GM12878 (cell line): ENCODE measurements around the gene NDE1. TPM values are rescaled to one million over a fixed set of nuclear protein-coding genes. Genes with fewer than 3 reads are reported as not detected.

Experiments
- ATAC-seq: fragments of 200-7000 bp; cut with Tn5 transposase; 3 replicates; pipeline ENCODE4 v1.9.1; 2020; ENCODE audit warnings: mild to moderate bottlenecking, moderate library complexity
- BruUV-seq: library from RNA; stranded (reverse); fragments of 400-500 nt; replicated peaks from 2 replicates; lab custom pipeline; 2021; lab: Mats Ljungman, UMichigan
- CTCF ChIA-PET: fragments of 300-600 bp; sonication (Branson Sonifier 250); formaldehyde crosslinking; extraction: SDS; loops from one replicate; lab custom pipeline; 2021; ENCODE audit warnings: inconsistent platforms; lab: Yijun Ruan, JAX
- POLR2A ChIA-PET: fragments of 350-600 bp; formaldehyde crosslinking; extraction: SDS; loops from one replicate; lab custom pipeline; 2021; ENCODE audit warnings: inconsistent platforms; lab: Charles Lee
- RAD21 ChIA-PET: fragments of 300-600 bp; sonication (Branson Sonifier 250); formaldehyde crosslinking; loops from one replicate; lab custom pipeline; 2023; ENCODE audit warnings: antibody characterized with exemption; ENCODE audit not compliant: unreplicated experiment; lab: Charles Lee
- SMC1A ChIA-PET: fragments of 300-600 bp; sonication (Branson Sonifier 250); formaldehyde crosslinking; loops from one replicate; lab custom pipeline; 2023; ENCODE audit not compliant: unreplicated experiment, uncharacterized antibody; lab: Charles Lee
- DNase-seq: peaks from one replicate; pipeline ENCODE4 v3.0.0-alpha.2; 2011; ENCODE audit warnings: low read depth, low spot score
- FAIRE-seq: peaks from 3 replicates; lab custom pipeline; 2011; peaks lifted over from hg19 to GRCh38; lab: Jason Lieb, UNC
- H2AFZ ChIP-seq: 2 replicates; pipeline ENCODE4 v1.6.0; 2011; ENCODE audit warnings: low read depth, low read length, control low read depth; ENCODE audit not compliant: control insufficient read depth
- H3K27ac ChIP-seq: 2 replicates; pipeline ENCODE4 v1.5.1; 2011; ENCODE audit warnings: control low read depth; ENCODE audit not compliant: control insufficient read depth, insufficient read depth
- H3K27me3 ChIP-seq, 2 experiments: replicated peaks in 1 of 2; 2 replicates each; pipeline versions ENCODE4 v1.6.0 to v1.6.1; 2011; ENCODE audit warnings: low read length in 1 of 2; ENCODE audit not compliant: control insufficient read depth in 2 of 2, insufficient read depth in 2 of 2
- H3K36me3 ChIP-seq, 2 experiments: 2 replicates each; pipeline ENCODE4 v1.5.1; 2011; ENCODE audit warnings: low read length in 1 of 2; ENCODE audit not compliant: control insufficient read depth in 2 of 2, insufficient read depth in 2 of 2
- H3K4me1 ChIP-seq: 2 replicates; pipeline ENCODE4 v1.6.1; 2011; ENCODE audit warnings: mild to moderate bottlenecking, low read length, moderate library complexity, mixed read lengths; ENCODE audit not compliant: control insufficient read depth, insufficient read depth
- H3K4me2 ChIP-seq: 2 replicates; pipeline ENCODE4 v1.6.0; 2011; ENCODE audit warnings: control low read depth; ENCODE audit not compliant: control insufficient read depth, insufficient read depth
- H3K4me3 ChIP-seq: fragments of 200-600 bp; sonication (generic); 2 replicates; pipeline ENCODE4 v1.5.1; 2016
- H3K79me2 ChIP-seq: 2 replicates; pipeline ENCODE4 v1.6.0; 2011; ENCODE audit warnings: low read length; ENCODE audit not compliant: control insufficient read depth, insufficient read depth
- H3K9ac ChIP-seq: 2 replicates; pipeline ENCODE4 v1.8.0; 2011; ENCODE audit warnings: low read length, control low read depth, mixed read lengths; ENCODE audit not compliant: control insufficient read depth, insufficient read depth
- H3K9me3 ChIP-seq: replicated peaks from 3 replicates; pipeline ENCODE4 v1.5.1; 2011; ENCODE audit warnings: mild to moderate bottlenecking, low read length; ENCODE audit not compliant: control insufficient read depth, insufficient read depth
- H4K20me1 ChIP-seq: 2 replicates; pipeline ENCODE4 v1.6.0; 2011; ENCODE audit not compliant: control insufficient read depth, insufficient read depth
- ETV6 ChIP-seq, 2 experiments: fragments of 450-650 bp in 1 of 2; IDR thresholded peaks in 1 of 2; conservative IDR thresholded peaks in 1 of 2; 2 replicates each; pipeline ENCODE4 v1.6.1; 2014; ENCODE audit warnings: antibody characterized with exemption in 1 of 2, borderline replicate concordance in 1 of 2, low read depth in 1 of 2, mild to moderate bottlenecking in 1 of 2, moderate library complexity in 1 of 2
- POLR2AphosphoS2 ChIP-seq: IDR thresholded peaks from 2 replicates; pipeline ENCODE4 v1.6.1; 2011; ENCODE audit warnings: low read depth, mild to moderate bottlenecking, low read length, improper control_type of control experiment, moderate library complexity
- TARDBP ChIP-seq: IDR thresholded peaks from 2 replicates; pipeline ENCODE4 v1.6.1; 2016; ENCODE audit warnings: borderline replicate concordance
- ZBTB40 ChIP-seq: fragments of 450-650 bp; IDR thresholded peaks from 2 replicates; pipeline ENCODE4 v1.6.1; 2016; ENCODE audit warnings: mild to moderate bottlenecking, moderate library complexity, borderline replicate concordance
- WGBS: methylation state at CpG from one replicate; pipeline ENCODE4 v1.1.6; 2016; ENCODE audit warnings: low lambda C conversion rate; ENCODE audit not compliant: insufficient replicate concordance, insufficient coverage; ENCODE audit errors: missing lambda C conversion rate; 5-methylcytosine and 5-hydroxymethylcytosine counted together
- in situ Hi-C: fragments of 300-500 bp; cut with MboI; formaldehyde crosslinking; loops from 9 replicates; pipeline ENCODE4 v1.14.3; 2018; ENCODE audit warnings: mixed read lengths
- intact Hi-C: fragments of 100-400 bp; cut with micrococcal nuclease; formaldehyde crosslinking; loops from one replicate; pipeline ENCODE4 v1.14.2; 2022; ENCODE audit not compliant: unreplicated experiment
- polyA plus RNA-seq, 11 experiments: library from polyadenylated mRNA; depleted of rRNA in 4 of 11; unstranded in 6 of 11; stranded (reverse) in 5 of 11; fragments of >200 nt; fragmentation: Nextera tagmentation in 4 of 11; fragmentation: Illumina TruSeq in 1 of 11; extraction: Ambion mirVana in 4 of 11; extraction: Trizol in 1 of 11; gene quantifications; 1 replicate in 1 of 11; 2 replicates in 10 of 11; pipeline versions ENCODE4 v1.2.1 to v1.2.3, GENCODE V29; 2011 to 2016; ENCODE audit warnings: inconsistent platforms in 2 of 11, missing spikeins in 2 of 11, low read depth in 1 of 11
- total RNA-seq, 4 experiments: library from RNA; depleted of rRNA in 3 of 4; stranded (reverse); fragments of >200 nt in 3 of 4; fragmentation: Illumina TruSeq in 1 of 4; extraction: Trizol in 1 of 4; gene quantifications; 2 replicates each; pipeline versions ENCODE4 v1.2.1 to v1.2.3, GENCODE V29; 2013 to 2021

Gene NDE1
- total and polyA plus RNA-seq, 10 of the 15 experiments (the other 5 are each of a cell fraction or from before 2014, with no cell fraction given): 5.7 to 148 (median 87.8) TPM

GRCh38 chr16:15754821-15755534 is 104.9 kb downstream of the NDE1 start:
- Histone ChIP-seq H3K36me3 (no peaks in the 10 kb centered on the region), H3K27ac (no peak overlapping the region), H3K4me3 (no peak overlapping the region), H3K9me3 (no peaks in the 10 kb centered on the region), H3K4me1 (no peaks in the 10 kb centered on the region), H2AFZ (no peak overlapping the region), H3K9ac (no peak overlapping the region), H3K79me2 (no peaks in the 10 kb centered on the region), H4K20me1 (no peaks in the 10 kb centered on the region), H3K27me3 (no peaks in the 10 kb centered on the region), H3K4me2 (no peak overlapping the region)
- no peak for ATAC-seq
- no peak for FAIRE-seq
- CTCF ChIA-PET: interaction anchor here (0.9 to 2.5 kb wide), 7 partner anchors 11 to 328 kb away, joined by 3 to 12 read pairs (median 5); no protein-coding TSS in a partner anchor
- DNase-seq: no peak
- SMC1A ChIA-PET: interaction anchor here (2.0 kb wide), 1 partner anchor 49 kb away, joined by 5 read pairs; no protein-coding TSS in a partner anchor
- no peak for TF ChIP-seq TARDBP
- TF ChIP-seq POLR2AphosphoS2: no peak
- peak; percentile 75 for TF ChIP-seq ZBTB40
- no peak for TF ChIP-seq ETV6 (conservative IDR thresholded peaks at IDR 0.05 in 1 of 2, IDR thresholded peaks at IDR 0.05 in 1 of 2; ENCODE audit: borderline replicate concordance in 1 of 2, low read depth in 1 of 2)
- 66% methylated on average over 8 of the region's 8 CpGs for WGBS
- BruUV-seq: no TSS peak
- in situ Hi-C loops: loop anchor here (5.0 kb wide), 1 partner anchor 372 kb away; no protein-coding TSS in a partner anchor
- POLR2A ChIA-PET: interaction anchor here (1.0 kb wide), 1 partner anchor 109 kb away, joined by 3 read pairs; no protein-coding TSS in a partner anchor
- intact Hi-C loops: loop anchor here (5.0 kb wide), 1 partner anchor 328 kb away; no protein-coding TSS in a partner anchor
- RAD21 ChIA-PET: interaction anchor here (1.5 kb wide), 1 partner anchor 11 kb away, joined by 5 read pairs; no protein-coding TSS in a partner anchor
